CD4-positive, alpha-beta T cell treated with Interleukin-6 for 4 hours (primary cell): ENCODE measurements around the gene ATP6V1B1.
A peak's percentile ranks its signal among the peaks of the same experiment; 100 is the strongest.

ENCODE experiments used
- DNase-seq: peaks from one replicate; pipeline ENCODE4 v3.0.0-alpha.2; 2020; ENCODE audit warnings: mixed read lengths

ATP6V1B1 gene

DNA sequence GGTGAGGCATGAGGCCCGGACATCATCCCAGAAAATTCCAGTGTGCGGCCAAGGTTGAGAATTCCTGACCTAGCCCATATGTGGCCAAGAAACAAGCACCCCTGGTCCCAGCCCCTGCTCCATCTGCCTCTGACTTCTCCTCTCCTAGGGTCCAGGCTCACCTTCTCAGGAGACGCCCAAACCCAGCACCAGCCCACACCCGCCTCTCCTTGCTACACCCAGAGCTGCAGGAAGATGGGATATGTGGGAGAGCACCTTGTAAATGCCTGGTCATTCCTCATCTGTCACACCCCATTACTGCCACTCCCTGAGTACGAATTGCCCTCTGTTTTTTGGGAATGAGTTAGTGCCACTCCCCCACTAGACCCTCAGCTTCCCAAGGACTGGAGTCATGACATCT lies 7.3 kb upstream of the ATP6V1B1 start:
- DNase-seq: no peak

GRCh38 chr2:70930371-70931329 lies 5.0 kb upstream of the ATP6V1B1 start:
- DNase-seq: no peak

- DNase-seq: no peak
Measured at GRCh38 chr2:70931376-70932000, 4.2 kb upstream of the ATP6V1B1 start.

- DNase-seq: no peak
Measured at GRCh38 chr2:70932631-70933230, 3.0 kb upstream of the ATP6V1B1 start.

GRCh38 chr2:70934981-70935380 lies 719 bp upstream of the ATP6V1B1 start:
- DNase-seq: no peak

DNA sequence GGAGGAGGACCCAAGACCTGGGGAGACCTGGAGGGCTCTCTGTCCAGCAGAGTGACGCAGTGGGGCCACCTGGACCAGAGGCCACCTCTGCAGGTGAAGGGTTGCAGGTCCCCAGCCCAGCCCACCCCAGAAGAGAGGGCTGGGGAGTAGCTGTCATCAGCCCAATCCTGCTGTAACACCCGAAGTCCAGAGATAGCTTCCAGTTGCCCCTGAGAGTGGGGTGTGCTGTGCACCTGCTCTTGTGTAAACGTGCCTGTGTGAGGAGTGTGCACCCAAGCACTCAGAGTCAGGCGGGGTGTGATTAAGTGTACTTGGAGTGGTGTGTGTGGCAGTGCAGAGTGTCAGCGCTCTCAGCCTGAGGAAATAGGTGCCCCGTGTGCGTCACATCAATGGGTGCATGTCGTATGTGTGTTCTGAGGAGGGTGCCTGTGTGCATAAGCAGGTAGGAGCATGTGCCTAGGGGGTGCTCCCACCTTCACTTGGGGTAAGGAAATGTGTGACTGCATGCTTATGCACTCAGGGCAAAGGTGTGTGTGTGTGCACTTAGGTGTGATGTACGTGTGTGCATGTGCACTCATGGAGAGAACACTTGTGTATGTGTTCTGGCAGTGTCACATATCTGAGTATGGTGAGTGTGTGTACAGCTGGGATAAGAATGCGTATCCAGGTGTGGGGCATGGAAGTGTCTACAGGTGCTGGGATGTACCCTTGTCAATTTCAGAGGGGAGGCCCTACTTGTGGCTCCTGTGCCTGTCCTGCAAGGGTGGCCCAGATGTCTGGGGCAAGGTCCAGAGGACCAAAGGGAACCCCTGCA lies 672 bp downstream of the ATP6V1B1 start:
- DNase-seq: no peak

DNA sequence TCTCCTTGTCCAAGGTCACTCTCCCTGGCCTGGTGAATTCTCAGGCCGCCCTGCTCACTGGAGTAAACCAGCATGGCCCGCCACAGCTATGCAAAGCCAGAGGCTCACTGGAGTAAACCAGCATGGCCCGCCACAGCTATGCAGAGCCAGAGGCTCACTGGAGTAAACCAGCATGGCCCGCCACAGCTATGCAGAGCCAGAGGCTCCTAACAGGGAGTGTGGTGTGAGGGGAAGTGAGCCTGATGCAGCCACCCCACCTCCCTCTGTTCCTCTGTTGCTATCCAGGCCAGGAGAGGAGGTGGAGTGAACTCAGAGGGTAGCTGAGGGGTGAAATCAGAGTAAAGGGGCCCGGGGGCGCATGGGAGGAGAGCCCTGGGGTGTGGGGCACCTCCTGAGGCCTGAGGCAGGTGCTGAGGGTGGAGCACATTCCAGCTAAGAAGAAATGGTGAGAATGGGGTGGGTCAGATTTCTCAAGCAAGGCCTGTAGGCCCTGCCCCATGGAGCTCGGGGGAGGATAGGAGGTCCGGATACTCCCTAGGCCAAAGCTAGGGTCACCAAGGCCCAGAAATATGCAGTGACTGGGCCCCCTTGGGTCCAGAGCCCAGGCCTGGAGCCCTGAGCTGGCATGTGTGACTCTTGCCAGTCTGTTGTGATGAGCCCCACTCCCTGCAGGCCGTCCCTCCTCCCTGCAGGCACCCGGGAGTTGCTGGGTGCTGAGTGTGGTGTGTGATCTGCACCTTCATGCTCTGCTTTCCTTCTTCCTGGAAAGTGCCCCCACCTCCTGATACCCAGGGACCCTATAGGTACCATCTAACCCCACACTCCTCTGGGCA lies 1.5 kb downstream of the ATP6V1B1 start:
- no peak for DNase-seq

DNA sequence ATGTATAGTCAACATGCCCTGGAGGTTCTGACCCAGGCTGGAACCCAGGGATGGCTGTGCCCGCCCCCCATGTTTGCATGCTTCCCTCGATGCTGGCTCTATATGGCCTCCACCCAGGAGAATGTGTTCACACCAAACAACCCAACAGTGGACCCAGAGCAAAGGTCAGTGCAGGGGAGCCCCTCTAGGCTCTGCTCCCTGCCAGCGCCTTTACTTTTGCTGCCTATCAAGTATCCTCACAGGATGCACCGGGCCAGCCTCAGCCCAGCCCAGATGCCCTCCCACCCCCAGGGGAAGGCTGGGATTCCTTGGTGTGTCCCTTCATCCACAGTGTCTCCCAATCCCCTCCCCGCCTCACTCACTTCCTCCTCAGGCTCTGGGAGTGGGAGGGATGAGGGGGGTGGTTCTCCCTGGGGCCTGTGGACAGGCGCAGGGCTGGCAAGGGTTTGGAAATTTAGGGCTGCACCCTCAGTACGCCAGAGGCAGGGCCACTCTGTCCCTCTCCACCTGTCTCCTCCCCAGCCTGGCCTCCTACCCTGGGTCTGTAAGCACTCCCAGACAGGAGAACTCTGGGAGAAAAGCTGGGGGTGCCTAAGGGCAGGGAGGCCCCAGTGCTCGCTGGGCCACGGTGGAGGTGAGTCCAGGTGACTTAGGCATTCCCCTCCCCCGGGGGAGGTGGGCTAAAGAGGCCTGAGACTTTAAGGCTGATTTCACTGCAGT lies 2.3 kb downstream of the ATP6V1B1 start:
- DNase-seq: no peak

DNA sequence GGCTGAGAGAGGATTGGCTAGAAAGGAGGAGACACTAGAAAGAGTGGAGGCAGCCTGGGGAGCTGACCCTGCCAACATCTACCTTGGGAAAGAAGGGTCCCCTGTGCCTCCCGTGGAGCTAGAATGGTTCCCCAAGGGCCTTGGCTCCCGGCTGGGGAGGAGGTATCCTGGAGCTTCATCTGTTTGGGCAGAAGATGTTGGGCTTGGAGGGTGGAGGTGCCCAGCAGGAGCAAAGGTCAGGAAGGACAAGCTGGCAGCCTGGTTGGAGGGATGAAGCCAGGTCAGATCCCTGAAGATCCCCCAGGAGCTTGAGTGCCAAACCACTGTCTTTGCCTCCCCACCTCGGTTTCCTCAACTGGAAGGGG lies 2.9 kb downstream of the ATP6V1B1 start:
- no peak for DNase-seq

DNA sequence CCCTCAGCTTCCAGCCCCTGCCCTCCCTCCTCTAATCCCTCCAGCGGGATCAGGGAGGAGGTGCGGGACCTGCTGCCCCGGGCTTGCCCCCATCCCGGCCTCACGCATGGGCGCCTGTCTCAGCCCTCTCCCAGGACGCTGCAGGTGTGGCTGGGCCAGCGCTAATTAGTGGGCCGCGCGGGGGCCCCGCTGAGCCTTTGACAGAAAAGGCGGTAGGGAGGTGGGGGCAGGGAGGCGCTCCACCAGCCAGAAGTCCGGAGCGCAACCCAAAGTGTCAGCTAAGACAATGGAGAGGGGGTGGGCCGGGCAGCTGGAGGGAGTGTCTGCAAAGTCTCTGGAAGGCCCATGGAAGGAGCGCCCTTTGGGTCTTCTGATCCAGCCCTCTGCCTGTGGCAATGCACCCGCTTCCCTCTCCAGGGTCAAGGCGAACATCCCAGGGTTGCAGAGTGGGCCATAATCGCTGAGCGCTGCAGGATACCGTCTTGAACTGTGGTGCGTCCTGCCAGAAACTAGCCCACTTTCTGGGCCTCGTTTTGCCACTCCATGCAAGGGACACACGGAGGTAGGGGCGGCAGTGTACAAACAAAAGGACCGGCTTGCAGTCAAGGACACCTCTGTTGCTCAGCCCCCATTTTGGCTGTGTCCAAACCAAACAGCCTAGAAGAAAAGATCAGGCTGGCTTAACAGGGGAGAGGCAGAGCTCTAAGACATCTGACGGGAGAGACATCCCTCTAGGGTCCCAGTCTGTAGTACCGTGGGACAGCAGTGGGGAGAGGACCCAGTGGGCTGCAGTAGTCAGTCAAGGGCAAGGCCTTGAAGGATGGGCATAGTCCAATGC lies 3.5 kb downstream of the ATP6V1B1 start:
- DNase-seq: no peak

GRCh38 chr2:70939839-70940580 lies 4.3 kb downstream of the ATP6V1B1 start:
- no peak for DNase-seq

DNA sequence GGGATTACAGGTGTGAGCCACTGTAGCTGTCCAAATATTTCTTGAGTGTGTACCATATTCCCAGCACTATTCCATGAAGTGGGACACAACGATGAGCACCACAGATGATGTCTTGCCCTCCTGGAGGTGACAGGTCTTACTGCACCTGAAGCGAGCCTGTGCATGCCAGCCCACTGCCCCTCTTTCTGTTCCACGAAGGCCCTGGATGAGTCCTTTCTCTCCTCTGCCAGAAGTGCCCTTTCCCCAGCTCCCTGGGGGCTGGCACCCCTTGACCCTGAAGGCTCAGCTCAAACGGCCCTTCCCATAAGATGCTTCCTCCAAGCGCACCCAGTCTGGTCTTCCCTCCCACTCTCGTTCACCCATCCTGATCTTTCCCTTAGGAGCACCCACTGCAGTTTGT lies 5.5 kb downstream of the ATP6V1B1 start:
- no peak for DNase-seq

- no peak for DNase-seq
Measured at GRCh38 chr2:70941701-70942100, 6.0 kb downstream of the ATP6V1B1 start.

- DNase-seq: no peak
Measured at GRCh38 chr2:70942396-70943204, 6.9 kb downstream of the ATP6V1B1 start.

GRCh38 chr2:70943205-70943871 lies 7.6 kb downstream of the ATP6V1B1 start:
- DNase-seq: no peak

DNA sequence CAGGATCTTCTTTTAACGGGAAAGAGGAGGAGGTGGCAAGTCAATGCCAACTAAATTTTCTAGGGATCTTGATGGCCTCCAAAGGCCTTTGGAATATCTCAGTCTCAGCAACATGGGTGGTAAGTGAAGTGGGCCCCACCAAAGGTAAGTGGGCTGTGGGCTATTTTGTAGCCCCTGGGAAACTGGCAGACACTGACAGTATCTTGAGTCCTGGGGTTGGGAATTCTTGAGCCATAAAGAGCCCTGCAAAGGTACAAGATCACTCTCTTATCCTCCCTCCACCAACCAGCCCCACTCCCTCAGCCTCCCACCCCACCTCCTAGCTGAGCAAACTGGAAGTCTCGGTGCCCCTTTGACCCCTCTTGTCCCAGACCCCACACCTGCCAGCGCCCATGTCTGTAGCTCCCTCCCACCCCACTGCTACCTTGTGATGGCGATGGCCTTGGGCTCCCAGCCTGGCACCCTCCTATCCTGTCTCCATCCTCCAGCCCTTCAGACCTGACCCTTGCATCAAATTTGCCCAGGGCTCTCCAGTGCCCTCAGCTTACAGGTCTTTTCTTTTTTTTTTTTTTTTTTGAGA lies 8.5 kb downstream of the ATP6V1B1 start:
- no peak for DNase-seq

- peak; percentile 68 for DNase-seq
Measured at GRCh38 chr2:70946832-70947442, 11.2 kb downstream of the ATP6V1B1 start.
